ENCODE measurements around the gene OSBPL10.

- TF ChIP-seq CTCF (IDR thresholded peaks at IDR 0.05), result no peak
- no peak for TF ChIP-seq EP300 (IDR thresholded peaks at IDR 0.05)
- no peak for TF ChIP-seq POLR2A (IDR thresholded peaks at IDR 0.05)
These were observed 41.9 kb upstream of the OSBPL10 start for GRCh38 chr3:32022947-32023346.

Data from ovary (tissue), 3 donors.